Measurements from ENCODE around the gene ZNF512B.

DNA sequence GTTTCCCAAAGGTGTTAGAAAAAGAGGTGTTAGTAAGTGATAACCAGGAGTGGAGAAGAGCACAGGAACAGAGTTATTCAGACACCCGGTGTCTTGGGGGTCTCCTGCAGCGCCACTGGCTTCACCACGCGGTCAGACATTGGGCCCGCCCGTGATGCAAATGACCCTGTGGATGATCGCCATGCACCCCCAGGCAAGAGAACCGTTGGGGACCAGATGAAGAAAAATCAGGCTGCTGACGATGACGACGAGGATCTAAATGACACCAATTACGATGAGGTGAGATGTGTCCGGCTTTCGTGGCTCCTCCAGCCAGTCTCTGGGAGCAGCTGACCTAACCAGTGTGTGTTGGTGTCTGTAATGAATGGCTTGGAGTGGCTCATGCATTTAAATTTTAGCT lies 13.2 kb upstream of the ZNF512B start:
- TF ChIP-seq, protein P1, sequence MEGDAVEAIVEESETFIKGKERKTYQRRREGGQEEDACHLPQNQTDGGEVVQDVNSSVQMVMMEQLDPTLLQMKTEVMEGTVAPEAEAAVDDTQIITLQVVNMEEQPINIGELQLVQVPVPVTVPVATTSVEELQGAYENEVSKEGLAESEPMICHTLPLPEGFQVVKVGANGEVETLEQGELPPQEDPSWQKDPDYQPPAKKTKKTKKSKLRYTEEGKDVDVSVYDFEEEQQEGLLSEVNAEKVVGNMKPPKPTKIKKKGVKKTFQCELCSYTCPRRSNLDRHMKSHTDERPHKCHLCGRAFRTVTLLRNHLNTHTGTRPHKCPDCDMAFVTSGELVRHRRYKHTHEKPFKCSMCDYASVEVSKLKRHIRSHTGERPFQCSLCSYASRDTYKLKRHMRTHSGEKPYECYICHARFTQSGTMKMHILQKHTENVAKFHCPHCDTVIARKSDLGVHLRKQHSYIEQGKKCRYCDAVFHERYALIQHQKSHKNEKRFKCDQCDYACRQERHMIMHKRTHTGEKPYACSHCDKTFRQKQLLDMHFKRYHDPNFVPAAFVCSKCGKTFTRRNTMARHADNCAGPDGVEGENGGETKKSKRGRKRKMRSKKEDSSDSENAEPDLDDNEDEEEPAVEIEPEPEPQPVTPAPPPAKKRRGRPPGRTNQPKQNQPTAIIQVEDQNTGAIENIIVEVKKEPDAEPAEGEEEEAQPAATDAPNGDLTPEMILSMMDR (IDR thresholded peaks at IDR 0.05 in 4 of 5, conservative IDR thresholded peaks at IDR 0.05 in 1 of 5), result no peak
- TF ChIP-seq POLR2A (IDR thresholded peaks at IDR 0.05), result no peak
